GM21381 (cell line): ENCODE measurements around the gene CNGB1.
"Not testable (repeated sequence)": the region's sequence is repeated elsewhere in the genome, so short reads cannot be mapped to it uniquely, and the experiment has no call there.

ENCODE experiments used
- ATAC-seq: cut with Tn5 transposase; IDR thresholded peaks from one replicate; pipeline ENCODE4 v1.9.1; 2021; ENCODE audit warnings: mild to moderate bottlenecking, moderate library complexity; ENCODE audit not compliant: unreplicated experiment

Gene CNGB1

GRCh38 chr16:57938484-57938883, 32.4 kb downstream of the CNGB1 start:
- no peak for ATAC-seq

GRCh38 chr16:57937861-57938260, 33.1 kb downstream of the CNGB1 start:
- no peak for ATAC-seq

GRCh38 chr16:57935904-57936303, 35.0 kb downstream of the CNGB1 start:
- ATAC-seq, result no peak

GRCh38 chr16:57930533-57930932, 40.4 kb downstream of the CNGB1 start:
- no peak for ATAC-seq

GRCh38 chr16:57929250-57929649, 41.7 kb downstream of the CNGB1 start:
- ATAC-seq, result no peak

- no peak for ATAC-seq
Measured at GRCh38 chr16:57926041-57926440, 44.9 kb downstream of the CNGB1 start.

GRCh38 chr16:57925310-57925709, 45.6 kb downstream of the CNGB1 start:
- ATAC-seq, result no peak

- no peak for ATAC-seq
Measured at GRCh38 chr16:57924514-57924913, 46.4 kb downstream of the CNGB1 start.

- ATAC-seq, result no peak
Measured at GRCh38 chr16:57923841-57924240, 47.1 kb downstream of the CNGB1 start.

- no peak for ATAC-seq
Measured at GRCh38 chr16:57923418-57923817, 47.5 kb downstream of the CNGB1 start.

- no peak for ATAC-seq
Measured at GRCh38 chr16:57920880-57921229, 50.1 kb downstream of the CNGB1 start.

GRCh38 chr16:57920215-57920879, 50.6 kb downstream of the CNGB1 start:
- no peak for ATAC-seq

- no peak for ATAC-seq
Measured at GRCh38 chr16:57918994-57919393, 51.9 kb downstream of the CNGB1 start.

- ATAC-seq, result no peak
Measured at GRCh38 chr16:57918444-57918843, 52.5 kb downstream of the CNGB1 start.

- ATAC-seq, result not testable (repeated sequence)
Measured at GRCh38 chr16:57917929-57918328, 53.0 kb downstream of the CNGB1 start.

- not testable (repeated sequence) for ATAC-seq
Measured at GRCh38 chr16:57917489-57917888, 53.4 kb downstream of the CNGB1 start.

- no peak for ATAC-seq
Measured at GRCh38 chr16:57916735-57917438, 54.0 kb downstream of the CNGB1 start.

- no peak for ATAC-seq
Measured at GRCh38 chr16:57915811-57916488, 55.0 kb downstream of the CNGB1 start.

GRCh38 chr16:57915267-57915666, 55.7 kb downstream of the CNGB1 start:
- ATAC-seq, result no peak

GRCh38 chr16:57914244-57915173, 56.4 kb downstream of the CNGB1 start:
- no peak for ATAC-seq
